GM12891 (cell line): ENCODE measurements around the gene COL18A1.

Source experiments
- POLR2A ChIP-seq: IDR thresholded peaks from 2 replicates; pipeline ENCODE4 v1.6.1; 2011; ENCODE audit warnings: low read depth, low read length, control low read depth
- POLR2AphosphoS5 ChIP-seq: IDR thresholded peaks from 2 replicates; pipeline ENCODE4 v1.6.1; 2011; ENCODE audit warnings: low read depth, low read length, control low read depth
- SPI1 ChIP-seq: IDR thresholded peaks from 2 replicates; pipeline ENCODE4 v1.6.1; 2011; ENCODE audit warnings: low read depth, low read length, control low read depth
- TAF1 ChIP-seq: IDR thresholded peaks from 2 replicates; pipeline ENCODE4 v1.6.1; 2011; ENCODE audit warnings: low read depth, low read length, control low read depth

DNA sequence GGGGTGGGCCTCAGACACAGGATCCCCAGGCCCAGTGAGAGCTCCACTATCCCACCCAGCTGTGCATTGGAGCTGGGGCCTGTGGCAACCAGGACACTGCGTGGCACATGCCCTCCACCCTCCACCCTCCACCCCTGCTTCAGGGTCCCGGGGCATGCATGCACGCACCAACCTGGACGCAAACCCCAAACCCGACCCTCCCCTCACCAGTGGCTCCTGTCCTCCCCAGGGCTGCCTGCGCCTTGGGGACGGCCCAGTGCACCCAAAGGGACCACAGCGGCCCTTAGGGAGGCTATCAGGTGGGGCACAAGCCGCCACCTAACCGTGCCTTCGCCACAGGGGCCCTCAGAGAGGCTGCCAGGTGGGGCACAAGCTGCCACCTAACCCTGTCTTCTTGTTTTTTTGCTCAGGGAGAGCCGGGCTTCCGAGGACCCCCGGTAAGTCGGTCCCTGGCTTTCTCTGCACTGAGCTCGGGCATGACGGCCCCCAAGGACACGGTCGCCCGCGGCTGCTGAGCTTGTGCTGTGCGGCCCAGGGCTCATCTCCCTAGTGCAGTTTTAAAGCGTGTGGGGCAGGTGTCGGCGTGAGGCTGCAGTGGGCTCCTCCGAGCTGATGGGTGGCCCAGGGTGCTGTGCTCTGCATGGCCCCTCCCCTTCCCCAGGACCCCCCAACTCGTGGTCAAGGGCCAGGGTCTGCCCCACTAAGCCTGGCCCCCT is 89.3 kb downstream of the COL18A1 start:
- TF ChIP-seq POLR2A, result no peak
- no peak for TF ChIP-seq TAF1
- no peak for TF ChIP-seq POLR2AphosphoS5
- no peak for TF ChIP-seq SPI1
